Duodenal mucosa (tissue), 2 donors: Measurements from ENCODE around the gene FAM133A.

Source experiments
- H3K27ac ChIP-seq: one replicate; pipeline ENCODE4 v1.7.0; 2013; ENCODE audit warnings: low read depth, low read length
- H3K27me3 ChIP-seq, 2 donors: one replicate each; pipeline ENCODE4 v1.7.0; 2013; ENCODE audit warnings: low read length in 2 of 2, control low read depth in 1 of 2; ENCODE audit not compliant: insufficient read depth in 2 of 2, control insufficient read depth in 1 of 2
- H3K36me3 ChIP-seq, 2 donors: one replicate each; pipeline ENCODE4 v1.7.0; 2013; ENCODE audit warnings: low read length in 2 of 2, control low read depth in 1 of 2; ENCODE audit not compliant: insufficient read depth in 2 of 2, control insufficient read depth in 1 of 2
- H3K4me1 ChIP-seq, 2 donors: one replicate each; pipeline ENCODE4 v1.7.0; 2013; ENCODE audit warnings: low read length in 2 of 2, control low read depth in 1 of 2; ENCODE audit not compliant: insufficient read depth in 2 of 2, control insufficient read depth in 1 of 2
- H3K4me3 ChIP-seq, 2 donors: one replicate each; pipeline ENCODE4 v1.7.0; 2013; ENCODE audit warnings: low read length in 2 of 2, low read depth in 1 of 2
- H3K9ac ChIP-seq, 2 donors: one replicate each; pipeline ENCODE4 v1.7.0; 2013; ENCODE audit warnings: low read length in 2 of 2, low read depth in 1 of 2
- H3K9me3 ChIP-seq, 2 donors: one replicate each; pipeline ENCODE4 v1.7.0; 2013; ENCODE audit warnings: low read length in 2 of 2, control low read depth in 1 of 2; ENCODE audit not compliant: control insufficient read depth in 1 of 2

The FAM133A gene

DNA sequence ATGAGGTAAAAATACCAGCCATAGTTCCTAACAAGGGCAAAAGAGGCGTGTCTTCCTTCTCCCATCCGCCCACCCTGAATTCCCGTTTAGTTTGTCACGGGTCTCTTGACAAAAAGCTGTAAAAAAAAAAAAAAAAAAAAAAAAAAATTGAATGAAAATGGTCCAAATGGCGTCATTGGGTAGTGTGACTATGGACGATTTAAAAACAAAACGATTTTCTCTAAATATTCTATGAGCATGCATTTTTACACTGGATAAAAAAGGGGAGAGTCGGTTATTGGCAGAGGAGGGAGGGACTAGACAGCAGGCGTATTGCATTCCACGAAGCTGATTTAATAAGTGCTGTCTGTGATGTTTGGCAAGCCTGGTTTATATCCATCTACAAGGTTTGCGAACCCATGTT is at the start of gene FAM133A:
TSS of gene FAM133A (plus strand) at position 338 of the 403 bp plus-strand sequence. CDS start 35,214 bp downstream, outside the sequence.
- Histone ChIP-seq H3K9me3 (no peaks in the 10 kb centered on the region), H3K36me3 (no peaks in the 10 kb centered on the region), H3K9ac (no peak within 1 kb of the TSS), H3K27ac (no peak within 1 kb of the TSS), H3K4me1 (no peaks in the 10 kb centered on the region), H3K27me3 (no peaks in the 10 kb centered on the region), H3K4me3 (peak within 1 kb of the TSS; percentile 60 to 62)

DNA sequence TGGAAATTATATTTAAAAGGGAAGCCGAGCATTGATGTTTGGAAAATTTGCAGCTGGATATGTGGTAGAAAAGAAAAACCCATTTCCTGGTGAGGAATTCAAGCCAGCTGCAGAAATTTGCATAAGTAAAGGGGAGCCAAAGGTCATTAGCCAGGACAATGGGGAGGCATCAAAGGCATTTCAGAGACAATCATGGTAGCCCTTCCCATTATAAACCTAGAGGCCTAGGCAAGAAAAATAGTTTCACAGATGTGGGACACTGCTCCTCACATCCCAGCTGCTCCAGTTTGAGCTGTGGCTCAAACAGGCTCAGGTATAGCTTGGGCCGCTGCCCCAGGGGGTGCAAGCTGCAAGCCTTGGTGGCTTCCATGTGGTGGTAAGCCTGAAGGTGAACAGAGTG is 36.4 kb upstream of the FAM133A start:
- H3K27me3 ChIP-seq, result no peaks in the 10 kb centered on the region
- no peaks in the 10 kb centered on the region for H3K4me1 ChIP-seq
- no peak overlapping the region for H3K4me3 ChIP-seq
- no peak overlapping the region for H3K27ac ChIP-seq
- no peaks in the 10 kb centered on the region for H3K9me3 ChIP-seq
- no peaks in the 10 kb centered on the region for H3K36me3 ChIP-seq
- no peak overlapping the region for H3K9ac ChIP-seq

DNA sequence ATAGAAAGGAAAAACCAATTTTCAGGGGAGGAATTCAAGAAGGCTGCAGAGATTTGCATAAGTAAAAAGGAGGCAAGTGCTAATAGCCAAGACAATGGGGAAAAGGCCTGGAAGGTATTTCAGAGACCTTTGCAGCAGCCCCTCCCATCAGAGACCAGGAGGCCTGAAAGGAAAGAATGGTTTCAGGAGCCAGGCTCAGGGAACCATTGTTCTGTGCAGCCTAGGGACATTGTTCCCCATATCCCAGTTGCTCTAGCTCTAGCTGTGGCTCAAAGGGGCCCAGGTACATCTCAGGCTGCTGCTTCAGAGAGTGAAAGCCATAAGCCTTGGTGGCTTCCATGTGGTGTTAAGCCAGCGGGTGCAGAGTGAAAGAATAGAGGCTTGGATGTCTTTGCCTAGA is 24.6 kb upstream of the FAM133A start:
- no peaks in the 10 kb centered on the region for H3K4me1 ChIP-seq
- no peak overlapping the region for H3K27ac ChIP-seq
- H3K9ac ChIP-seq, result no peak overlapping the region
- H3K27me3 ChIP-seq, result no peaks in the 10 kb centered on the region
- H3K4me3 ChIP-seq, result no peak overlapping the region
- H3K36me3 ChIP-seq, result no peaks in the 10 kb centered on the region
- H3K9me3 ChIP-seq, result no peaks in the 10 kb centered on the region

DNA sequence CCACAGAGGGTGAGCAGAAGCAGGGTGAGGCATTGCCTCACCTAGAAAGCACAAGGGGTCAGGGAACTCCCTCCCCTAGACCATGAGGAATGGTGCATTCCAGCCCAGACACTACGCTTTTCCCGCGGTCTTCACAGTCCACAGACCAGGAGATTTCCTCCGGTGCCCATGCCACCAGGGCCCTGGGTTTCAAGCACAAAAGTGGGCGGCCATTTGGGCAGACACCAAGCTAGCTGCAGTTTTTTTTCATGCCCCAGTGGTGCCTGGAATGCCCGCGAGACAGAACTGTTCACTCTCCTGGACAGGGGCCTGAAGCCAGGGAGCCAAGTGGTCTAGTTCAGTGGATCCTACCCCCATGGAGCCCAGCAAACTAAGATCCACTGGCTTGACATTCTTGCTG is 13.4 kb upstream of the FAM133A start:
- no peak overlapping the region for H3K27ac ChIP-seq
- no peaks in the 10 kb centered on the region for H3K36me3 ChIP-seq
- H3K4me1 ChIP-seq, result no peaks in the 10 kb centered on the region
- H3K9ac ChIP-seq, result no peak overlapping the region
- no peak overlapping the region for H3K4me3 ChIP-seq
- H3K27me3 ChIP-seq, result no peaks in the 10 kb centered on the region
- H3K9me3 ChIP-seq, result no peaks in the 10 kb centered on the region

DNA sequence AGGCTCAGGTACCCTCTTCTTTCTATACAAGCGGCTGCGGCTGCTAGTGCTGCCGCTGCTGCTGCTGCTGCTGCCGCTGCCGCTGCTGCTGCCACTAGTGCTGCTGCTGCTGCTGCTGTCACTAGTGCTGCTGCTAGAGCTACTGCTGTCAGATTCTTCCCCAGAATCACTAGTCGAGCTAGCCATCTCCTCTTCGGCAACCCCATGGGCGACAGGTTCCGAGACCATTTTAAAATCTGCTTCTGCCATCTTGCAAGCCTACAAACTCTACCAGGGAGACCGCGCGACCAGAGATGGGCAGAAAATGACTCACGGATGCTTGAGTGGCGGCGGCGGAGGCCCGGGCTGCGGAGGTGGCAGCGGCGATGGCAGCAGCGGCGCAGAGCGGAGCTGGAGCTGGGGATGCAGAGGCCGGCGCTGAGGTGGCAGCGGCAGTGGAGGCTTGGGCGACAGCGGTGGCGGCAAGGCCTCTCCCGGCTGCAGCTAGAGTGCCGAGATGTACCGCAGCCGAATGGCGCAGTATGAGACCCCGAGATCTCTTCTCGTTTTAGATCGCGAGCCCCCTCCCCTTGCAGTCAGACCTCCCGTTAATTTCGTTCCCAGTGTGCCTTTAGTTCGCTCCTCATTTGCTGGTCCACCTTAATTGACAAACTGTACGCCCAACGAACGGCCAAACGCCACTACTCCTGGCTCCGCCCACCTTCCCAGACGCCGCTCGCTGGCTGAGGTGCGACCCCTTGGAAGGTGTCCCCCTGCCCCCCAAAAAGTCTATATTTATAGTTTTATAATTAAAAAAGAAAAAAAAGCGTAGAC is 744 bp upstream of the FAM133A start, which contains the start of gene NAP1L3:
TSS of gene NAP1L3 (minus strand) at position 523 of the 813 bp plus-strand sequence. CDS start at position 249, 274 bp downstream.
- no peak within 1 kb of the TSS for H3K27ac ChIP-seq
- H3K9me3 ChIP-seq, result no peaks in the 10 kb centered on the region
- H3K36me3 ChIP-seq, result no peaks in the 10 kb centered on the region
- no peak within 1 kb of the TSS for H3K9ac ChIP-seq
- H3K27me3 ChIP-seq, result no peaks in the 10 kb centered on the region
- no peaks in the 10 kb centered on the region for H3K4me1 ChIP-seq
- H3K4me3 ChIP-seq, result peak within 1 kb of the TSS; percentile 60 to 62

DNA sequence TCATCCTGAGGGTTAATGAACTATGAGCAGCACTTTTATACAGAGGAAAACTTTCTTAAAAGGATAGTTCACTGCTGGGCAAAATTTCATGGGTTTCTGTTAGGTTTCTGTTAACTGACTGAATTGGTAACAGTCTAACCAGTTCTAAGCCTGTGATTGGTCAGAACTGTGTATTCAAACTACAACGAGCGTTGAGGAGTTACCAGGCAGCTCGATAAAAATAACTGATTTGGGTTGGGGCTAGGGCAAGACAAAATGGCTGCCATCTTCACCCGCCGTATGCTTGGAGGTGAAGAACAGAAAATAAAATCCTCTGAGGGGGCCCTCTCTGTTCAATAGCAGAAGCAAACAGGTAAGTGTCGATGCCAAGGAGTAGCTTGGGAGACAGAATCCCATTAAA is 22.0 kb downstream of the FAM133A start:
- Histone ChIP-seq H3K27me3 (no peaks in the 10 kb centered on the region), H3K27ac (no peak overlapping the region), H3K4me1 (no peaks in the 10 kb centered on the region), H3K9ac (no peak overlapping the region), H3K9me3 (no peaks in the 10 kb centered on the region), H3K4me3 (no peak overlapping the region), H3K36me3 (no peaks in the 10 kb centered on the region)

DNA sequence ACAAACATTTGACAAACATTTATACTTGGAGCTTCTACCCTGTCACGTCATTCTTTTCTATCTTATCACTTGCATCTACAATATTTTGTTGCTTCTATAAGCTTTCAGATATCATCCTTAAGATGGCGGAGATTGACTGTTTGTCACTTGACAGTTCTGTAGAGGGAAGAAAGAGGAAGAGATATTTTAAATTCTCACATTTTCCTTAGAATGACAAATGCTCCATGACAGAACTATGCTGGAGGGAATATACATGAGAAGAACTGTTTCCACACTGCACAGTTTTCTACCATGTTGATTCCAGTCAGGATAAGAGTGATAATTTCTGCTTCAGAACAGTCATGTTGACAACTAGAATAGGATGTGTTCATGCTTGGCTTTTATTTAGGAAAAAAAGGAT is 29.7 kb downstream of the FAM133A start:
- no peak overlapping the region for H3K4me3 ChIP-seq
- H3K27ac ChIP-seq, result no peak overlapping the region
- no peaks in the 10 kb centered on the region for H3K36me3 ChIP-seq
- H3K9me3 ChIP-seq, result no peaks in the 10 kb centered on the region
- no peak overlapping the region for H3K9ac ChIP-seq
- no peaks in the 10 kb centered on the region for H3K27me3 ChIP-seq
- H3K4me1 ChIP-seq, result no peaks in the 10 kb centered on the region

DNA sequence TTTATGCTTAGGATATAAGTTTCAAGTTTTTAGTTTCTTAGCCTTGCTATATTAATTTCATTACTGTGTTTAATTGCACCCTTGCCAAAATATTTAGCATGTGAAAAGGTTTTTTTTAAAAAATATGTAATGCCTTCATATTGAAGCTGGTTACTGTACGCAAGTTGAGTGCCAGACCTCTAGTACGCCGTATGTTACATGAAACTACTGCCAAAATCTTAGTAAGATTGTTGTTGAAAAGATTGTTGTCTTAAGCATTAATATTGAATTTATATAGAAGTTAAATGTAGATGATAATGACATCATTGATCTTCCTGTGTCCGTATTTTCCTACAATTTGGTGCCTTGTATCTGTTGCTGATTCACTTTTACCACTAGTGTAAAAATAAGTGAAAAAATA is 37.1 kb downstream of the FAM133A start:
- no peak overlapping the region for H3K27ac ChIP-seq
- no peak overlapping the region for H3K4me3 ChIP-seq
- H3K36me3 ChIP-seq, result no peaks in the 10 kb centered on the region
- H3K4me1 ChIP-seq, result no peaks in the 10 kb centered on the region
- no peaks in the 10 kb centered on the region for H3K9me3 ChIP-seq
- H3K9ac ChIP-seq, result no peak overlapping the region
- no peaks in the 10 kb centered on the region for H3K27me3 ChIP-seq

DNA sequence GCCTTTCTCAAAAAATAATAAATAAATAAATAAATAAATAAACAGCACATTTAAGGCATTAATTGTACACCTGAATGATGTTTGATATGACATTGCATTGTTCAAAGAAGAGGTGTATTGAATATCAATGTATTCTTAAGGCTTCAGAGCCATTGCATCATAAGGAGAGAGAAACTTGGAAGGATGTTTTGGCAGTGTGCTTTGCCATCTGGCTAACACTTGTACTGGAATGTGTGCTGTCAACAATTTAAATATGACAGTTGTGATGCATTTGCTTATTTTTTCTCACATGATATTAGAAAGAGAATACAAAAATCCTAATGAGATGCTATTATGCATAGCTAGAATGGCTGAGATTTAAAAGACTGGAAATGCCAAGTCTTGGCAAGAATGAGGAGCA is 67.8 kb downstream of the FAM133A start:
- Histone ChIP-seq H3K36me3 (no peaks in the 10 kb centered on the region), H3K27ac (no peak overlapping the region), H3K4me3 (no peak overlapping the region), H3K9ac (no peak overlapping the region), H3K4me1 (no peaks in the 10 kb centered on the region), H3K9me3 (no peaks in the 10 kb centered on the region), H3K27me3 (no peaks in the 10 kb centered on the region)

DNA sequence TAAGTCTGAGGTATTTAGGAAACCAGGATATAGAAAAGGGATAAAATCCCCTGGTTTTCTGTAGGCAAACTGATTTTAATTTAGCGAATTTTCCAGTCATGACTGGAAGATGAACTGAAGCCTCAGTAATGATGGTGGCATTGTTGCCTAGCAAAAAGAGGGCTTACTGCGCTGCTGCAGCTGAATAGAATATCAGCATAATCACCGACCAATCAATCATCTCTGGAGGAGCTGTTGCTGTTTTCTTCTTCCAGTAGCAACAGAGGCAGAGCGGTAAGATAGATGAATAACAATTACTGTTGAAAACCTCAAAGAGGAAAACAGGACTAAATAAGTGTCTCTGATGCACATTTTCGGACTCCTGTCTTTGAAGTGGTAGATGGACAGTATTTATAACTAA is 86.2 kb downstream of the FAM133A start:
- Histone ChIP-seq H3K27me3 (no peaks in the 10 kb centered on the region), H3K36me3 (no peaks in the 10 kb centered on the region), H3K9ac (no peak overlapping the region), H3K4me3 (no peak overlapping the region), H3K9me3 (peaks cover 0 to 3% of the 10 kb centered on the region in 2 donors), H3K27ac (no peak overlapping the region), H3K4me1 (no peaks in the 10 kb centered on the region)
